ENCODE results near the gene HECTD2. TPM values are rescaled to one million over a fixed set of nuclear protein-coding genes. Genes with fewer than 3 reads are reported as not detected.
"Not testable (repeated sequence)": the region's sequence is repeated elsewhere in the genome, so short reads cannot be mapped to it uniquely, and the experiment has no call there.

Gene HECTD2, protein sequence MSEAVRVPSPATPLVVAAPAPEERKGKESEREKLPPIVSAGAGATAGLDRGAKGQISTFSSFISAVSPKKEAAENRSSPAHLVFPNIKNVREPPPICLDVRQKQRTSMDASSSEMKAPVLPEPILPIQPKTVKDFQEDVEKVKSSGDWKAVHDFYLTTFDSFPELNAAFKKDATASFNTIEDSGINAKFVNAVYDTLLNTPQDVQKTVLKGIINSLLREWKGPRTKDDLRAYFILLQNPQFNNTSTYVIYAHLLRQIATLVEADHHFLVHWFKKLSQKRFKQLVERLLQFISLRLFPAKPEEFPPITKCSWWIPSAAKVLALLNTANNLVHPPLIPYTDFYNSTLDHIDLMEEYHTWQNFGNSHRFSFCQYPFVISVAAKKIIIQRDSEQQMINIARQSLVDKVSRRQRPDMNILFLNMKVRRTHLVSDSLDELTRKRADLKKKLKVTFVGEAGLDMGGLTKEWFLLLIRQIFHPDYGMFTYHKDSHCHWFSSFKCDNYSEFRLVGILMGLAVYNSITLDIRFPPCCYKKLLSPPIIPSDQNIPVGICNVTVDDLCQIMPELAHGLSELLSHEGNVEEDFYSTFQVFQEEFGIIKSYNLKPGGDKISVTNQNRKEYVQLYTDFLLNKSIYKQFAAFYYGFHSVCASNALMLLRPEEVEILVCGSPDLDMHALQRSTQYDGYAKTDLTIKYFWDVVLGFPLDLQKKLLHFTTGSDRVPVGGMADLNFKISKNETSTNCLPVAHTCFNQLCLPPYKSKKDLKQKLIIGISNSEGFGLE
- total RNA-seq (2022) (1.5 and 2.0 TPM in 2 replicates), Bru-seq, nascent RNA (percentile 42 among the genes with signal in this experiment), BruChase-seq, experiment 1, labeled RNA remaining after a 2-hour chase (percentile 35 among the genes with signal in this experiment), BruChase-seq, experiment 2, labeled RNA remaining after a 6-hour chase (percentile 32 among the genes with signal in this experiment)
- long read RNA-seq, partial matches to known transcripts = 0 of 3 reads
- long read RNA-seq, other reads (novel, unspliced or antisense) = 0 of 3 reads

- POLR2A ChIA-PET = no interaction called here
Observed at GRCh38 chr10:91409869-91410637, at the start of gene HECTD2. Gene HECTD2, plus strand, starts transcription at chr10:91410344. Its CDS starts 95 bp downstream, at chr10:91410439.

GRCh38 chr10:91360461-91360860, 49.7 kb upstream of the HECTD2 start:
- H3K4me1 ChIP-seq = no peaks in the 10 kb centered on the region
- H3K9me3 ChIP-seq = no peaks in the 10 kb centered on the region
- TF ChIP-seq CTCF (IDR thresholded peaks at IDR 0.05; ENCODE audit: insufficient read depth in 1 of 2, low read depth in 1 of 2, low read length in 1 of 2, severe bottlenecking in 1 of 2, unreplicated experiment in 1 of 2) = no peak
- no peaks in the 10 kb centered on the region for H3K4me1 Mint-ChIP-seq (ENCODE audit: low read depth, unreplicated experiment)
- no peak overlapping the region for H3K27ac Mint-ChIP-seq (ENCODE audit: unreplicated experiment)
- intact Hi-C loops (cut with micrococcal nuclease; ENCODE audit: unreplicated experiment) = no loop called here
- no peaks in the 10 kb centered on the region for H3K27me3 ChIP-seq (replicated peaks; ENCODE audit: control insufficient read depth, insufficient read depth, low read length)
- H3K36me3 ChIP-seq (ENCODE audit: control insufficient read depth, insufficient read depth, low read length) = no peaks in the 10 kb centered on the region
- no peaks in the 10 kb centered on the region for H3K36me3 Mint-ChIP-seq (ENCODE audit: insufficient read depth, unreplicated experiment)
- no peaks in the 10 kb centered on the region for H3K9me3 Mint-ChIP-seq (ENCODE audit: unreplicated experiment)
- peaks cover 20% of the 10 kb centered on the region for H3K27me3 Mint-ChIP-seq (ENCODE audit: insufficient read depth, unreplicated experiment)
- no peak overlapping the region for H3K4me3 ChIP-seq (ENCODE audit: low read depth, low read length)
- H3K4me3 Mint-ChIP-seq (ENCODE audit: unreplicated experiment) = no peak overlapping the region
- no peak for DNase-seq
- ChIA-PET CTCF (no interaction called here), POLR2A (no interaction called here)
- no TSS peak for BruUV-seq (replicated peaks)

More at GRCh38 chr10:91409869-91410637, at the start of gene HECTD2:
- Histone ChIP-seq H3K9me3 (no peaks in the 10 kb centered on the region), H3K4me3 (ENCODE audit: low read depth, low read length) (peak within 1 kb of the TSS; percentile 98), H3K27me3 (replicated peaks; ENCODE audit: control insufficient read depth, insufficient read depth, low read length) (no peaks in the 10 kb centered on the region), H3K36me3 (ENCODE audit: control insufficient read depth, insufficient read depth, low read length) (no peaks in the 10 kb centered on the region), H3K4me1 (no peaks in the 10 kb centered on the region)
- Mint-ChIP-seq H3K27me3 (ENCODE audit: insufficient read depth, unreplicated experiment) (peaks cover 13% of the 10 kb centered on the region), H3K9me3 (ENCODE audit: unreplicated experiment) (no peaks in the 10 kb centered on the region), H3K36me3 (ENCODE audit: insufficient read depth, unreplicated experiment) (no peaks in the 10 kb centered on the region), H3K4me1 (ENCODE audit: low read depth, unreplicated experiment) (no peaks in the 10 kb centered on the region), H3K4me3 (ENCODE audit: unreplicated experiment) (peak within 1 kb of the TSS; percentile 86), H3K27ac (ENCODE audit: unreplicated experiment) (peak within 1 kb of the TSS; percentile 93)
- peak; percentile 12 to 16 for TF ChIP-seq CTCF (IDR thresholded peaks at IDR 0.05; ENCODE audit: insufficient read depth in 1 of 2, low read depth in 1 of 2, low read length in 1 of 2, severe bottlenecking in 1 of 2, unreplicated experiment in 1 of 2)
- peak; percentile 75 to 87 for DNase-seq
- no TSS peak for BruUV-seq (replicated peaks)
- intact Hi-C loops (cut with micrococcal nuclease; ENCODE audit: unreplicated experiment) = loop anchor here (1.0 to 10.0 kb wide), 3 partner anchors 21 to 335 kb away; no protein-coding TSS in a partner anchor
- CTCF ChIA-PET = no interaction called here

DNA sequence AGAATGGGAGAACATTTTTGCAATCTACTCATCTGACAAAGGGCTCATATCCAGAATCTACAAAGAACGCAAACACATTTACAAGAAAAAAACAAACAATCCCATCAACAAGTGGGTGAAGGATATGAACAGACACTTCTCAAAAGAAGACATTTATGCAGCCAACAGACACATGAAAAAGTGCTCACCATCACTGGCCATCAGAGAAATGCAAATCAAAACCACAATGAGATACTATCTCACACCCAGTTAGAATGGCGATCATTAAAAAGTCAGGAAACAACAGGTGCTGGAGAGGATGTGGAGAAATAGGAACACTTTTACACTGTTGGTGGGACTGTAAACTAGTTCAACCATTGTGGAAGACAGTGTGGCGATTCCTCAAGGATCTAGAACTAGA, 44.6 kb upstream of the HECTD2 start:
- H3K9me3 Mint-ChIP-seq (ENCODE audit: unreplicated experiment); H3K27ac Mint-ChIP-seq (ENCODE audit: unreplicated experiment); H3K9me3 ChIP-seq; POLR2A ChIA-PET; BruUV-seq (replicated peaks); H3K4me3 Mint-ChIP-seq (ENCODE audit: unreplicated experiment); H3K27me3 ChIP-seq (replicated peaks; ENCODE audit: control insufficient read depth, insufficient read depth, low read length); H3K4me1 Mint-ChIP-seq (ENCODE audit: low read depth, unreplicated experiment); H3K36me3 Mint-ChIP-seq (ENCODE audit: insufficient read depth, unreplicated experiment); DNase-seq; H3K4me3 ChIP-seq (ENCODE audit: low read depth, low read length); intact Hi-C loops (cut with micrococcal nuclease; ENCODE audit: unreplicated experiment); H3K36me3 ChIP-seq (ENCODE audit: control insufficient read depth, insufficient read depth, low read length); H3K4me1 ChIP-seq; CTCF ChIA-PET: not testable (repeated sequence)
- peaks cover 22% of the 10 kb centered on the region for H3K27me3 Mint-ChIP-seq (ENCODE audit: insufficient read depth, unreplicated experiment)

Measured in Caco-2 (cell line).